ENCODE data around the gene SDK1. TPM values are rescaled to one million over a fixed set of nuclear protein-coding genes. Genes with fewer than 3 reads are reported as not detected.

The SDK1 gene
- total and polyA plus RNA-seq, 2 donors (not counting 3 experiments of a cell fraction or from before 2014, with no cell fraction given), result 1.6 to 3.9 TPM

DNA sequence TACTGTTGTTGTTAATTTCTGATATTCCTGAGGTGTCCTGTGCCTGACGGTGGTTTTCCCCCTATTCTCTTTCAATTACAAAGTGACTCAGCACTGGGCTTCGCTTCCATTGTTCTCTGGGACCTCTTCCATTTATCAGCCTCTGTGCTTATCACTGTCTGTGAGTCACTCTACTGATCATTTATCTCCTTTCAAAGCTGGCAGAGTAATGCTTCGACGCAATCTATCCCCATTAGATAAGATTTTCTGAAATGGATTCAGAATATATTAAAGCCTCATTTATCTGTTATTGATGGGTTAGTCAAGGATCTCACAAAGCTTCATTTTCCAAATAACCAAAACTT is 679.2 kb downstream of the SDK1 start:
- Histone ChIP-seq H4K20me1 (replicated peaks; ENCODE audit: control insufficient read depth, extremely low read depth, insufficient read depth, low read length) (no peaks in the 10 kb centered on the region), H3K4me2 (ENCODE audit: insufficient read depth, low read length) (peak overlapping the region; percentile 52), H3K4me1 (ENCODE audit: control insufficient read depth, extremely low read depth, insufficient read depth, low read length) (peaks cover 11% of the 10 kb centered on the region), H3K79me2 (ENCODE audit: control insufficient read depth, insufficient read depth, low read length) (no peaks in the 10 kb centered on the region), H3K27me3 (ENCODE audit: control insufficient read depth in 2 of 2, insufficient read depth in 2 of 2, low read length in 2 of 2) (no peaks in the 10 kb centered on the region), H3K36me3 (ENCODE audit: control insufficient read depth in 2 of 2, extremely low read depth in 1 of 2, insufficient read depth in 2 of 2, low read length in 2 of 2) (no peaks in the 10 kb centered on the region), H2AFZ (ENCODE audit: low read depth, low read length) (no peak overlapping the region), H3K9ac (replicated peaks; ENCODE audit: extremely low read depth, insufficient read depth, low read length) (no peak overlapping the region), H3K9me3 (replicated peaks; ENCODE audit: control insufficient read depth, insufficient read depth, low read length) (no peaks in the 10 kb centered on the region), H3K9me1 (replicated peaks; ENCODE audit: control insufficient read depth, extremely low read depth, insufficient read depth, low read length) (no peaks in the 10 kb centered on the region), H3K27ac (ENCODE audit: insufficient read depth, low read depth, low read length) (peak overlapping the region; percentile 28), H3K4me3 (replicated peaks in 1 of 3; ENCODE audit: insufficient read depth in 1 of 3, low read depth in 1 of 3, low read length in 3 of 3) (no peak overlapping the region)
- DNase-seq (ENCODE audit: low read depth, low spot score), result peak; percentile 78
- intact Hi-C loops (cut with micrococcal nuclease) (no loop called here), dilution Hi-C loops (cut with MboI; ENCODE audit: extremely low pct_ligation_motif_present, low sequenced_read_pairs) (no loop called here)
- ChIA-PET CTCF (interaction anchor here (0.9 kb wide), 1 partner anchor 15 kb away, joined by 3 read pairs; no protein-coding TSS in a partner anchor), POLR2A (interaction anchor here (0.5 kb wide), 1 partner anchor 32 kb away, joined by 11 read pairs; no protein-coding TSS in a partner anchor)
- BruUV-seq (replicated peaks), result no TSS peak
- peak; percentile 87 for FAIRE-seq
- no peak for TF ChIP-seq MYC (IDR thresholded peaks at IDR 0.05; ENCODE audit: low read depth, low read length)
- peak; percentile 97 for TF ChIP-seq FOS (IDR thresholded peaks at IDR 0.05; ENCODE audit: borderline replicate concordance, insufficient read depth, low read length)
- TF ChIP-seq JUN (IDR thresholded peaks at IDR 0.05; ENCODE audit: borderline replicate concordance, insufficient read depth, insufficient read length, low read depth), result peak; percentile 39
- TF ChIP-seq GATA2 (IDR thresholded peaks at IDR 0.05; ENCODE audit: insufficient read depth, insufficient read length, low read depth, low read length), result peak; percentile 95
- TF ChIP-seq POLR2AphosphoS5 (IDR thresholded peaks at IDR 0.05; ENCODE audit: insufficient read depth, low read depth, low read length), result peak; percentile 36

DNA sequence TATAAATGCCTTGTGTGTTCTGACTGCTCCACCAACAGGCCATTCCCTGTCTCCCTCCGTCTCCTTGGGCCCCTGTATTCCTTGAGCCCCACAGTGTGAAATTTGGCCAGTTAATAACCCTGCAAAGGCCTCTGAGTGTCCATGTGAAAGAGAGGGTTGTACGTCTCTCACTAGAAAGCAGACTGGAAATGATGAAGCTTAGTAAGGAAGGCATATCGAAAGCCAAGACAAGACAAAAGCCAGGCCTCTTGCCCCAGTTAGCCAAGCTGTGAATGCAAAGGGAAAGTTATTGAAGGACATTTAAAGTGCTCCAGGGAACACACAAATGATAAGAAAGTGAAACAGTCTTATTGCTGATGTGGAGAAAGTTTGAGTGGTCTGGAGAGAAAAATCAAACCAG is 680.2 kb downstream of the SDK1 start:
- no peak for FAIRE-seq
- dilution Hi-C loops (cut with MboI; ENCODE audit: extremely low pct_ligation_motif_present, low sequenced_read_pairs), result no loop called here

More for the DNA sequence above, 680.2 kb downstream of the SDK1 start:
- peaks cover 11% of the 10 kb centered on the region for H3K4me1 ChIP-seq (ENCODE audit: control insufficient read depth, extremely low read depth, insufficient read depth, low read length)
- ChIA-PET POLR2A (no interaction called here), CTCF (no interaction called here)
- no peaks in the 10 kb centered on the region for H3K9me3 ChIP-seq (replicated peaks; ENCODE audit: control insufficient read depth, insufficient read depth, low read length)
- no peaks in the 10 kb centered on the region for H4K20me1 ChIP-seq (replicated peaks; ENCODE audit: control insufficient read depth, extremely low read depth, insufficient read depth, low read length)
- H3K79me2 ChIP-seq (ENCODE audit: control insufficient read depth, insufficient read depth, low read length), result no peaks in the 10 kb centered on the region
- no peak overlapping the region for H3K4me3 ChIP-seq (replicated peaks in 1 of 3; ENCODE audit: insufficient read depth in 1 of 3, low read depth in 1 of 3, low read length in 3 of 3)
- H3K9ac ChIP-seq (replicated peaks; ENCODE audit: extremely low read depth, insufficient read depth, low read length), result no peak overlapping the region
- TF ChIP-seq JUN (IDR thresholded peaks at IDR 0.05; ENCODE audit: borderline replicate concordance, insufficient read depth, insufficient read length, low read depth) (no peak), EZH2 (IDR thresholded peaks at IDR 0.05; ENCODE audit: borderline replicate concordance, low read depth, low read length, severe bottlenecking) (no peak), MYC (IDR thresholded peaks at IDR 0.05; ENCODE audit: low read depth, low read length) (no peak), POLR2A (IDR thresholded peaks at IDR 0.05; ENCODE audit: low read depth, low read length) (no peak), FOS (IDR thresholded peaks at IDR 0.05; ENCODE audit: borderline replicate concordance, insufficient read depth, low read length) (no peak)
- intact Hi-C loops (cut with micrococcal nuclease), result no loop called here
- DNase-seq (ENCODE audit: low read depth, low spot score), result no peak
- no peaks in the 10 kb centered on the region for H3K36me3 ChIP-seq (ENCODE audit: control insufficient read depth in 2 of 2, extremely low read depth in 1 of 2, insufficient read depth in 2 of 2, low read length in 2 of 2)
- no peak overlapping the region for H3K27ac ChIP-seq (ENCODE audit: insufficient read depth, low read depth, low read length)
- no TSS peak for BruUV-seq (replicated peaks)
- H3K4me2 ChIP-seq (ENCODE audit: insufficient read depth, low read length), result no peak overlapping the region
- no peaks in the 10 kb centered on the region for H3K9me1 ChIP-seq (replicated peaks; ENCODE audit: control insufficient read depth, extremely low read depth, insufficient read depth, low read length)
- H3K27me3 ChIP-seq (ENCODE audit: control insufficient read depth in 2 of 2, insufficient read depth in 2 of 2, low read length in 2 of 2), result no peaks in the 10 kb centered on the region
- H2AFZ ChIP-seq (ENCODE audit: low read depth, low read length), result no peak overlapping the region

Data from endothelial cell of umbilical vein (primary cell).